ENCODE data around the gene FAM25G.
"Not testable (repeated sequence)": the region's sequence is repeated elsewhere in the genome, so short reads cannot be mapped to it uniquely, and the experiment has no call there.

FAM25G gene

GRCh38 chr10:47491600-47491999 lies at the start of gene FAM25G:
FAM25G (minus strand) TSS chr10:47491700; CDS start chr10:47491674, 26 bp downstream.
- DNase-seq (ENCODE audit: low read depth); H3K4me3 ChIP-seq (ENCODE audit: low read length): not testable (repeated sequence)

- H3K4me3 ChIP-seq (ENCODE audit: low read length); DNase-seq (ENCODE audit: low read depth): not testable (repeated sequence)
These were observed 44.9 kb upstream of the FAM25G start for GRCh38 chr10:47536430-47536829.

- not testable (repeated sequence) for DNase-seq (ENCODE audit: low read depth); H3K4me3 ChIP-seq (ENCODE audit: low read length)
These were observed 32.0 kb upstream of the FAM25G start, which contains the start of gene AGAP9 for GRCh38 chr10:47523475-47523874. AGAP9 (minus strand) TSS chr10:47523638; CDS start chr10:47523526, 112 bp downstream.

GRCh38 chr10:47502313-47502712 lies 10.8 kb upstream of the FAM25G start:
- not testable (repeated sequence) for H3K4me3 ChIP-seq (ENCODE audit: low read length); DNase-seq (ENCODE audit: low read depth)

- not testable (repeated sequence) for DNase-seq (ENCODE audit: low read depth); H3K4me3 ChIP-seq (ENCODE audit: low read length)
These were observed 2.7 kb upstream of the FAM25G start for GRCh38 chr10:47494226-47494625.

- not testable (repeated sequence) for H3K4me3 ChIP-seq (ENCODE audit: low read length); DNase-seq (ENCODE audit: low read depth)
These were observed 1.9 kb downstream of the FAM25G start for GRCh38 chr10:47489630-47490029.

- not testable (repeated sequence) for H3K4me3 ChIP-seq (ENCODE audit: low read length)
- DNase-seq (ENCODE audit: low read depth) = peak; percentile 30
These were observed 5.6 kb downstream of the FAM25G start for GRCh38 chr10:47485943-47486342.

- not testable (repeated sequence) for H3K4me3 ChIP-seq (ENCODE audit: low read length); DNase-seq (ENCODE audit: low read depth)
These were observed 6.7 kb downstream of the FAM25G start for GRCh38 chr10:47484786-47485185.

GRCh38 chr10:47483923-47484322 lies 7.6 kb downstream of the FAM25G start, which contains the start of gene ANXA8:
ANXA8 (minus strand) TSS chr10:47484115; CDS start chr10:47483933, 182 bp downstream.
- DNase-seq (ENCODE audit: low read depth); H3K4me3 ChIP-seq (ENCODE audit: low read length): not testable (repeated sequence)

GRCh38 chr10:47482367-47482766 lies 9.1 kb downstream of the FAM25G start:
- not testable (repeated sequence) for H3K4me3 ChIP-seq (ENCODE audit: low read length); DNase-seq (ENCODE audit: low read depth)

- DNase-seq (ENCODE audit: low read depth); H3K4me3 ChIP-seq (ENCODE audit: low read length): not testable (repeated sequence)
These were observed 9.7 kb downstream of the FAM25G start for GRCh38 chr10:47481768-47482181.

- not testable (repeated sequence) for H3K4me3 ChIP-seq (ENCODE audit: low read length)
- peak; percentile 58 for DNase-seq (ENCODE audit: low read depth)
These were observed 10.2 kb downstream of the FAM25G start for GRCh38 chr10:47481182-47481766.

- H3K4me3 ChIP-seq (ENCODE audit: low read length); DNase-seq (ENCODE audit: low read depth): not testable (repeated sequence)
These were observed 11.4 kb downstream of the FAM25G start for GRCh38 chr10:47480133-47480532.

GRCh38 chr10:47478114-47478513 lies 13.4 kb downstream of the FAM25G start:
- DNase-seq (ENCODE audit: low read depth); H3K4me3 ChIP-seq (ENCODE audit: low read length): not testable (repeated sequence)

GRCh38 chr10:47477078-47477477 lies 14.4 kb downstream of the FAM25G start:
- DNase-seq (ENCODE audit: low read depth); H3K4me3 ChIP-seq (ENCODE audit: low read length): not testable (repeated sequence)

GRCh38 chr10:47475101-47475500 lies 16.4 kb downstream of the FAM25G start:
- DNase-seq (ENCODE audit: low read depth); H3K4me3 ChIP-seq (ENCODE audit: low read length): not testable (repeated sequence)

- not testable (repeated sequence) for DNase-seq (ENCODE audit: low read depth)
These were observed 18.0 kb downstream of the FAM25G start for GRCh38 chr10:47473516-47473915.

GRCh38 chr10:47472647-47473046 lies 18.9 kb downstream of the FAM25G start:
- DNase-seq (ENCODE audit: low read depth); H3K4me3 ChIP-seq (ENCODE audit: low read length): not testable (repeated sequence)

More at GRCh38 chr10:47473516-47473915, 18.0 kb downstream of the FAM25G start:
- not testable (repeated sequence) for H3K4me3 ChIP-seq (ENCODE audit: low read length)

- DNase-seq (ENCODE audit: low read depth); H3K4me3 ChIP-seq (ENCODE audit: low read length): not testable (repeated sequence)
These were observed 19.4 kb downstream of the FAM25G start for GRCh38 chr10:47472072-47472471.

GRCh38 chr10:47468731-47469528 lies 22.6 kb downstream of the FAM25G start:
- not testable (repeated sequence) for DNase-seq (ENCODE audit: low read depth); H3K4me3 ChIP-seq (ENCODE audit: low read length)
